Sigmoid colon (tissue), 7 donors: ENCODE results near the gene ATP1A1. TPM values are rescaled to one million over a fixed set of nuclear protein-coding genes. Genes with fewer than 3 reads are reported as not detected.

Source experiments
- DNase-seq: peaks from one replicate; pipeline ENCODE4 v3.0.0-alpha.2; 2019
- H3K27ac ChIP-seq, 4 donors: fragments of 200-600 bp; sonication (generic); one replicate each; pipeline ENCODE4 v1.5.1; 2016 to 2019; ENCODE audit warnings: mild to moderate bottlenecking in 1 of 4
- H3K27me3 ChIP-seq, 3 donors: fragments of 200-600 bp; sonication (generic); one replicate each; pipeline ENCODE4 v1.5.1; 2019; ENCODE audit warnings: mild to moderate bottlenecking in 1 of 3
- H3K36me3 ChIP-seq, 4 donors: fragments of 200-600 bp; sonication (generic); one replicate each; pipeline ENCODE4 v1.5.1; 2016 to 2019
- H3K4me1 ChIP-seq, 4 donors: fragments of 200-600 bp; sonication (generic); one replicate each; pipeline ENCODE4 v1.5.1; 2017 to 2019
- H3K4me3 ChIP-seq, 4 donors: fragments of 200-600 bp; sonication (generic); one replicate each; pipeline ENCODE4 v1.5.1; 2017 to 2019; ENCODE audit warnings: mild to moderate bottlenecking in 2 of 4, moderate library complexity in 1 of 4
- H3K9me3 ChIP-seq, 4 donors: fragments of 200-600 bp in 3 of 4; sonication (generic) in 3 of 4; one replicate each; pipeline versions ENCODE4 v1.5.1 to v1.6.1; 2013 to 2019
- EP300 ChIP-seq, 4 donors: sonication (generic); formaldehyde crosslinking; IDR thresholded peaks; one replicate each; pipeline ENCODE4 v1.6.1; 2017; ENCODE audit warnings: antibody characterized with exemption in 4 of 4
- POLR2A ChIP-seq, 2 donors: fragments of 450-650 bp; IDR thresholded peaks; one replicate each; pipeline ENCODE4 v1.6.1; 2016; ENCODE audit warnings: antibody characterized with exemption in 2 of 2, mild to moderate bottlenecking in 2 of 2, moderate library complexity in 2 of 2
- POLR2AphosphoS5 ChIP-seq, 4 donors: sonication (generic); formaldehyde crosslinking; IDR thresholded peaks; one replicate each; pipeline ENCODE4 v1.6.1; 2017; ENCODE audit warnings: antibody characterized with exemption in 4 of 4
- WGBS, 2 donors: extraction: QIAGEN DNeasy Blood & Tissue Kit; methylation state at CpG; one replicate each; pipeline ENCODE4 v1.1.7; 2013; 5-methylcytosine and 5-hydroxymethylcytosine counted together
- intact Hi-C: fragments of 100-400 bp; cut with DNase I; formaldehyde crosslinking; loops from one replicate; pipeline ENCODE4 v1.15.1; 2023
- polyA plus RNA-seq, 3 donors: library from polyadenylated mRNA; stranded (reverse); fragments of 200-250 nt; gene quantifications; one replicate each; pipeline ENCODE4 v1.2.3, GENCODE V29; 2013
- small RNA-seq, 3 donors: library from RNA; depleted of rRNA; stranded (forward); fragments of <200 nt; gene quantifications; one replicate each; pipeline ENCODE3, GENCODE V24; 2016
- total RNA-seq, 4 donors: library from RNA; depleted of rRNA; stranded (reverse); fragments of >200 nt; gene quantifications; one replicate each; pipeline ENCODE4 v1.1.0, GENCODE V29; 2016
- TF ChIP-seq, protein P1 (sequence below), 4 experiments: fragments of 450-650 bp in 3 of 4; fragments of 200-600 bp in 1 of 4; IDR thresholded peaks; one replicate each; pipeline ENCODE4 v1.5.1; 2016 to 2019; ENCODE audit warnings: antibody characterized with exemption in 4 of 4, mild to moderate bottlenecking in 3 of 4, moderate library complexity in 2 of 4
- donor health status: healthy with polysubstance abuse.
- donor health status: Bipolar disorder and iron deficiency.
- donor health status: healthy.

The ATP1A1 gene
- total and polyA plus RNA-seq, 7 donors, result 88.6 to 1,099 (median 101) TPM

DNA sequence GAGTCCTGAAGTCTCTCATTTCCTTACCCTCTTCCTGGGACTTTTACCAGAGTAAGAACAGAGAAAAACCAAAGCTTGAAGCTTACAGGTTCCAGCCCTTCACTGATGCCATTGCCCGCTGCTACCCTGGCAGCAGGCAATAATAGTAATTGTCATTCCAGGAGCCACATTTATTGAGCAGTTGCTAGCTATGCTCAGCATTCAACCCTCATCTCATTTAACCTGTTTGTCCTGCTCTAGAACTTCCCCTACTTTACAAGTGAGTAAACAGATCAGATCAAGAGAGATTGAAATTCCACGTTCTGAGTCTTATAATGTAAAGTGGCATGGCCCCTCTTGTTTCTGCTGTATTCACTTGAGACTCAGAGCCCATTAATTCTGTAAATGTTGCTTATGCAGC is 80.4 kb downstream of the ATP1A1 start:
- no peaks in the 10 kb centered on the region for H3K36me3 ChIP-seq
- no peaks in the 10 kb centered on the region for H3K27me3 ChIP-seq
- H3K9me3 ChIP-seq, result no peaks in the 10 kb centered on the region
- intact Hi-C loops, result no loop called here
- TF ChIP-seq, protein P1, sequence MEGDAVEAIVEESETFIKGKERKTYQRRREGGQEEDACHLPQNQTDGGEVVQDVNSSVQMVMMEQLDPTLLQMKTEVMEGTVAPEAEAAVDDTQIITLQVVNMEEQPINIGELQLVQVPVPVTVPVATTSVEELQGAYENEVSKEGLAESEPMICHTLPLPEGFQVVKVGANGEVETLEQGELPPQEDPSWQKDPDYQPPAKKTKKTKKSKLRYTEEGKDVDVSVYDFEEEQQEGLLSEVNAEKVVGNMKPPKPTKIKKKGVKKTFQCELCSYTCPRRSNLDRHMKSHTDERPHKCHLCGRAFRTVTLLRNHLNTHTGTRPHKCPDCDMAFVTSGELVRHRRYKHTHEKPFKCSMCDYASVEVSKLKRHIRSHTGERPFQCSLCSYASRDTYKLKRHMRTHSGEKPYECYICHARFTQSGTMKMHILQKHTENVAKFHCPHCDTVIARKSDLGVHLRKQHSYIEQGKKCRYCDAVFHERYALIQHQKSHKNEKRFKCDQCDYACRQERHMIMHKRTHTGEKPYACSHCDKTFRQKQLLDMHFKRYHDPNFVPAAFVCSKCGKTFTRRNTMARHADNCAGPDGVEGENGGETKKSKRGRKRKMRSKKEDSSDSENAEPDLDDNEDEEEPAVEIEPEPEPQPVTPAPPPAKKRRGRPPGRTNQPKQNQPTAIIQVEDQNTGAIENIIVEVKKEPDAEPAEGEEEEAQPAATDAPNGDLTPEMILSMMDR (IDR thresholded peaks at IDR 0.05), result no peak
- TF ChIP-seq POLR2AphosphoS5 (IDR thresholded peaks at IDR 0.05) (no peak), POLR2A (IDR thresholded peaks at IDR 0.05) (no peak), EP300 (IDR thresholded peaks at IDR 0.05) (no peak)
- no peaks in the 10 kb centered on the region for H3K4me1 ChIP-seq
- WGBS, 2 donors, result 43 to 75% methylated on average over 2 of the region's 2 CpGs
- no peak overlapping the region for H3K4me3 ChIP-seq
- H3K27ac ChIP-seq, result no peak overlapping the region
- no peak for DNase-seq

DNA sequence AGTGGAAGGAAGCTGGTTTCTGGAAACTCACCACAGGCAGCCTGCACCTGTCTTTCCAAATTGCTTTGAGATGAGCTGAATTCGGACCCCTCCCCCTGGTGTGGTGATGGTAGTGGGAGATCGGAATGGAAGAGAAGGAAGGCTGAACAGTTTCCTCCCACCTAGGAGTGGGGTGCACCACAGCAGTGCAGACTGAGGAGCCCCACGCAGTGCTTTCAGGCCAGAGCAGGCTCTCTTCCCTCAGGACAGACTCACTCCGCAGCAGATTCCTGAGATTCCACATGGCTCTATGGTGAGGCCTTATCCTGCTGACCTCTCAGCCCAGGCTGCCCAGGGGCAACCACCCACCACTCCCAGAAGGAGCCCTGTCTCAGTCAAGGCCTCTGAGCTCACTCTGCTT is 80.9 kb downstream of the ATP1A1 start:
- H3K9me3 ChIP-seq, result no peaks in the 10 kb centered on the region
- 89 to 90% methylated on average over 4 of the region's 4 CpGs for WGBS, 2 donors
- intact Hi-C loops, result no loop called here
- no peak for DNase-seq
- no peaks in the 10 kb centered on the region for H3K36me3 ChIP-seq
- no peaks in the 10 kb centered on the region for H3K4me1 ChIP-seq
- TF ChIP-seq POLR2A (IDR thresholded peaks at IDR 0.05), result no peak
- no peak for TF ChIP-seq POLR2AphosphoS5 (IDR thresholded peaks at IDR 0.05)
- TF ChIP-seq, protein P1 (IDR thresholded peaks at IDR 0.05), result no peak
- TF ChIP-seq EP300 (IDR thresholded peaks at IDR 0.05), result no peak
- no peak overlapping the region for H3K4me3 ChIP-seq
- no peak overlapping the region for H3K27ac ChIP-seq
- H3K27me3 ChIP-seq, result no peaks in the 10 kb centered on the region

Small RNA genes within 50 kb of the gene (small RNA-seq; reads per million reads assigned to genes)
- gene RF00019 (0 reads per million in 3 donors), gene RNU6-817P (0 reads per million in 3 donors)

Other genes with a start within 250 kb of the ATP1A1 start
- gene CD58, start 197.8 kb downstream of the ATP1A1 start, total RNA-seq, result 10 to 100 TPM; 17.5 to 36.6 (median 28.0) TPM
- gene CD58, start 197.8 kb downstream of the ATP1A1 start, polyA plus RNA-seq, result 10 to 100 TPM in 2 of 3 donors, 1 to 10 TPM in 1; 8.4 to 19.6 (median 15.7) TPM